Glomerular visceral epithelial cell (primary cell): ENCODE data around the gene DRAM2.
A peak's percentile ranks its signal among the peaks of the same experiment; 100 is the strongest.
"Not testable (repeated sequence)": the region's sequence is repeated elsewhere in the genome, so short reads cannot be mapped to it uniquely, and the experiment has no call there.

Experiments used
- DNase-seq: peaks from one replicate; pipeline ENCODE4 v3.0.0-alpha.2; 2016; ENCODE audit errors: extremely low spot score

Gene DRAM2

GRCh38 chr1:111142356-111142975 lies 2.6 kb upstream of the DRAM2 start:
- DNase-seq: peak; percentile 7

- DNase-seq: no peak
Measured at GRCh38 chr1:111141245-111142220, 1.6 kb upstream of the DRAM2 start.

- peak; percentile 67 for DNase-seq
Measured at GRCh38 chr1:111140680-111140967, 731 bp upstream of the DRAM2 start.

- peak; percentile 56 for DNase-seq
Measured at GRCh38 chr1:111139324-111139955, 453 bp downstream of the DRAM2 start.

GRCh38 chr1:111133866-111134265 lies 6.0 kb downstream of the DRAM2 start:
- no peak for DNase-seq

- DNase-seq: no peak
Measured at GRCh38 chr1:111131693-111132092, 8.2 kb downstream of the DRAM2 start.

- no peak for DNase-seq
Measured at GRCh38 chr1:111129376-111129775, 10.5 kb downstream of the DRAM2 start.

GRCh38 chr1:111127923-111128643 lies 11.8 kb downstream of the DRAM2 start:
- no peak for DNase-seq

GRCh38 chr1:111126354-111126753 lies 13.5 kb downstream of the DRAM2 start:
- DNase-seq: no peak

- no peak for DNase-seq
Measured at GRCh38 chr1:111116496-111116895, 23.4 kb downstream of the DRAM2 start.

- DNase-seq: no peak
Measured at GRCh38 chr1:111110197-111110899, 29.5 kb downstream of the DRAM2 start.

GRCh38 chr1:111104981-111105380 lies 34.9 kb downstream of the DRAM2 start:
- no peak for DNase-seq

GRCh38 chr1:111101854-111102642 lies 37.8 kb downstream of the DRAM2 start:
- DNase-seq: no peak

GRCh38 chr1:111099289-111099688 lies 40.6 kb downstream of the DRAM2 start:
- DNase-seq: no peak

GRCh38 chr1:111097356-111098099 lies 42.4 kb downstream of the DRAM2 start:
- DNase-seq: no peak

GRCh38 chr1:111095421-111095820 lies 44.5 kb downstream of the DRAM2 start:
- not testable (repeated sequence) for DNase-seq

GRCh38 chr1:111089638-111090037 lies 50.3 kb downstream of the DRAM2 start:
- no peak for DNase-seq

- no peak for DNase-seq
Measured at GRCh38 chr1:111085676-111086075, 54.2 kb downstream of the DRAM2 start.

GRCh38 chr1:111084999-111085398 lies 54.9 kb downstream of the DRAM2 start:
- no peak for DNase-seq
